BJ (cell line): ENCODE data around the gene ACSL3. TPM values are rescaled to one million over a fixed set of nuclear protein-coding genes. Genes with fewer than 3 reads are reported as not detected.

Experiments
- CTCF ChIA-PET: fragments of 350-600 bp; formaldehyde crosslinking; extraction: SDS; loops from one replicate; lab custom pipeline; 2021; ENCODE audit warnings: antibody characterized with exemption, inconsistent platforms; lab: Yijun Ruan, JAX
- POLR2A ChIA-PET: fragments of 300-600 bp; sonication (Branson Sonifier 250); formaldehyde crosslinking; extraction: SDS; loops from one replicate; lab custom pipeline; 2021; ENCODE audit warnings: antibody characterized with exemption; lab: Charles Lee
- DNase-seq: peaks from one replicate; pipeline ENCODE4 v3.0.0-alpha.2; 2011; ENCODE audit warnings: low read depth
- H3K27me3 ChIP-seq: 2 replicates; pipeline ENCODE4 v1.6.0; 2011; ENCODE audit warnings: low read length; ENCODE audit not compliant: control insufficient read depth, insufficient read depth
- H3K36me3 ChIP-seq: 2 replicates; pipeline ENCODE4 v1.5.1; 2011; ENCODE audit warnings: low read length; ENCODE audit not compliant: control insufficient read depth, insufficient read depth
- H3K4me3 ChIP-seq: 2 replicates; pipeline ENCODE4 v1.5.1; 2011; ENCODE audit warnings: low read depth, mild to moderate bottlenecking, control low read depth, low read length
- CTCF ChIP-seq: IDR thresholded peaks from 2 replicates; pipeline ENCODE4 v1.5.1; 2011; ENCODE audit warnings: low read depth, mild to moderate bottlenecking, control low read depth, inconsistent platforms, low read length, moderate library complexity; ENCODE audit not compliant: insufficient read depth
- polyA plus RNA-seq: library from polyadenylated mRNA; depleted of rRNA; stranded (reverse); fragments of >200 nt; gene quantifications from 2 replicates; pipeline ENCODE4 v1.2.3, GENCODE V29; 2011

ACSL3 gene
- polyA plus RNA-seq, 1 experiment, result 46.3 TPM

DNA sequence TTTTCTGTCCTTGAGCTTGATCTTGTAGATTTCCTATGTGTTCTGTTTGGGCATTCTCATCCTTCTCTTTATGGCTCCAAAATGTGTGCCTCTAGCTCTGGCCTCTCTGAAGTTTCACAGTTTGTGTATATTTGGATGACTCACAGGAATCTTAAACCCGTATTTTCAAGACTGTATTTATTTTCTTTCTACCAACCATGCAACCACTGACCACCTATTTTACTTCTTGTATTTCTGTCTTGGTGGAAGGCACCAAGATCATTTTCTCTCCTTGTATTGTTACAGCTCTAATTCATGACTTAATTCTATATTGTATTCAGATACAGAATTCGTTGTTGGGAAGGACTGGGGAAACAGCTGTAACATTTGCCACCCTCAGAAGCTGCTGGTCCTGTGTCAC is 39.5 kb downstream of the ACSL3 start:
- POLR2A ChIA-PET, result interaction anchor here (0.7 kb wide), 1 partner anchor 154 kb away, joined by 3 read pairs; no protein-coding TSS in a partner anchor
- Histone ChIP-seq H3K27me3 (no peaks in the 10 kb centered on the region), H3K36me3 (no peaks in the 10 kb centered on the region), H3K4me3 (no peak overlapping the region)
- no peak for DNase-seq
- no peak for TF ChIP-seq CTCF
- CTCF ChIA-PET, result interaction anchor here (0.8 to 1.0 kb wide), 2 partner anchors 10 to 178 kb away, joined by 3 read pairs; no protein-coding TSS in a partner anchor

GRCh38 chr2:222902660-222903059 is 41.8 kb downstream of the ACSL3 start:
- CTCF ChIA-PET, result interaction anchor here (0.5 to 2.9 kb wide), 14 partner anchors 13 to 219 kb away, joined by 3 to 28 read pairs (median 4); no protein-coding TSS in a partner anchor

DNA sequence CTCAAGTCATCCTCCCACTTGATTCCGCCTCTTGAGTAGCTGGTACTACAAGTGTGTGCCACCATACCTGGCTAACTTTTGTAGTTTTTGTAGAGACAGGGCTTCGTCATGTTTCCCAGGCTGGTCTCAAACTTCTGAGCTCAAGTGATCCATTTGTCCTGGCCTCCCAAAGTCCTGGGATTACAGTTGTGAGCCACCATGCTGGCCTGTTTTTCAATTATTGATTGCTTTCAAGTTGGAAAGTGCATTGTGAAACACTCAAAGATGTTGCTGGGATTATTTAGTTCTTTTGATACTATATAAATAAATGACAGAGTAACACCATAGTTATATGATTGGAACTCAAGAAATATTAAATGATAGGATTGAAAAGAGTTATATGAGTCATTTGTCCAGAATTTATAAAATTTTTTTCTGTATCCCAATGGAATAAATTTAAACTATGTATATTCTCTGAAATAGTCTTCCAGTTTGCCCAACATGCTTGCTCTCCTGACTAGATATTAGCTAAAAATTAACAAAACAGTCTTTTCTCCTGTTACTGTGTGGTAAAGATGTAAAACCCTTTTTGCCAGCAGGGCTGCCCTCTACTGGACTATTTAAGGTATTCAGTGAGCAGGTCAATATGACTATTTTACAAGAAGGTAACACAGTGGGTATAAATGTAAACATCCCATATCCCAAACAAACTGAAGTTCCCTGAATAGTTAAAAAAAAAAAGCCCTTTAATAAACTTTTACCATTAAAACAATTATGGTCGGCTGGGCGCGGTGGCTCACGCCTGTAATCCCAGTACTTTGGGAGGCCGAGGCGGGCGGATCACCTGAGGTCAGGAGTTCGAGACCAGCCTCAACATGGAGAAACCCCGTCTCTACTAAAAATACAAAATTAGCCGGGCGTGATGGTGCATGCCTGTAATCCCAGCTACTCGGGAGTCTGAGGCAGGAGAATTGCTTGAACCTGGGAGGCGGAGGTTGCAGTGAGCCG is 42.7 kb downstream of the ACSL3 start:
- DNase-seq, result no peak
- Histone ChIP-seq H3K36me3 (peaks cover 1% of the 10 kb centered on the region; the same call in 1 of the 2 replicates), H3K4me3 (no peak overlapping the region), H3K27me3 (no peaks in the 10 kb centered on the region)
- ChIA-PET POLR2A (no interaction called here), CTCF (interaction anchor here (0.6 to 2.9 kb wide), 23 partner anchors 12 to 238 kb away, joined by 3 to 28 read pairs (median 4); no protein-coding TSS in a partner anchor)
- peak; percentile 61 for TF ChIP-seq CTCF

More at GRCh38 chr2:222902660-222903059, 41.8 kb downstream of the ACSL3 start:
- POLR2A ChIA-PET, result no interaction called here
- H3K4me3 ChIP-seq, result no peak overlapping the region
- peaks cover 1% of the 10 kb centered on the region; the same call in 1 of the 2 replicates for H3K36me3 ChIP-seq
- TF ChIP-seq CTCF, result no peak
- no peaks in the 10 kb centered on the region for H3K27me3 ChIP-seq
- no peak for DNase-seq

DNA sequence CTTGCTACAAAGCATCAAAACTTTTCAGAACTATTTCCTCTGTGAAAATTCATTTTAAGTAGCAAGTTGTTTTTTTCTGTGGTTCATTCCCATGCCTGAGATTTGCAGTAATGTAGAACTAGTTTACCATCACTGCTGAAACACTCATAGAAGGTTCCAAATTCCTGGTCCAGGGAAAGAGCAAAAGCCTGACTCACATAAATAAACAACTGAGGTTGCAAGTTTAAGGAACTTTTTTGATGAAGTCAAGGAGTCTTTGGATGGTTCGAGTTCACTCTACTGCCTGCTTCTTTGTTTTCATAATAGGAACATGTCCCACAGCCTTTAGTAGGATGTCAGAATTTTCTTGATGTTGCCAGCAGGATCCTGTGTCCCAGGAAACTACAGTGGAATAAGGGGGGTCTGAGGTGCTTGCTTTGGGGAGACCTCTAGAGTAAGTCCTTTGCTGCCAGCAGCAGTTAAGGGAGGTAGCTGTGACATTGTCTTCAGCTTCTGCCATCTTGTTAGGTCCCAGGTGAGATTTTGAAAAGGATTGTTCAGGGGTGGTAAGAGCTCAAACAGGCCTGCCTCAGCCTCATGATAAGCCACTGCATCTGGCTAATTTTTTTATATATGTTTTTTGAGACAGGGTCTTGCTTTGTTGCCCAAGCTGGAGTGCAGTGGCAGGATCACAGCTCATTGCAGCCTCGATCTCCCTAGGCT is 43.9 kb downstream of the ACSL3 start:
- ChIA-PET POLR2A (no interaction called here), CTCF (interaction anchor here (0.8 to 2.1 kb wide), 4 partner anchors 30 to 214 kb away, joined by 4 to 12 read pairs (median 4); no protein-coding TSS in a partner anchor)
- no peak overlapping the region for H3K4me3 ChIP-seq
- peaks cover 2% of the 10 kb centered on the region for H3K36me3 ChIP-seq
- H3K27me3 ChIP-seq, result no peaks in the 10 kb centered on the region
- DNase-seq, result peak; percentile 89
- no peak for TF ChIP-seq CTCF
